ENCODE measurements around the gene SLC26A4. TPM values are rescaled to one million over a fixed set of nuclear protein-coding genes. Genes with fewer than 3 reads are reported as not detected.

The SLC26A4 gene
- total and polyA plus RNA-seq, 7 donors, result 0.08 to 0.94 (median 0.18) TPM

DNA sequence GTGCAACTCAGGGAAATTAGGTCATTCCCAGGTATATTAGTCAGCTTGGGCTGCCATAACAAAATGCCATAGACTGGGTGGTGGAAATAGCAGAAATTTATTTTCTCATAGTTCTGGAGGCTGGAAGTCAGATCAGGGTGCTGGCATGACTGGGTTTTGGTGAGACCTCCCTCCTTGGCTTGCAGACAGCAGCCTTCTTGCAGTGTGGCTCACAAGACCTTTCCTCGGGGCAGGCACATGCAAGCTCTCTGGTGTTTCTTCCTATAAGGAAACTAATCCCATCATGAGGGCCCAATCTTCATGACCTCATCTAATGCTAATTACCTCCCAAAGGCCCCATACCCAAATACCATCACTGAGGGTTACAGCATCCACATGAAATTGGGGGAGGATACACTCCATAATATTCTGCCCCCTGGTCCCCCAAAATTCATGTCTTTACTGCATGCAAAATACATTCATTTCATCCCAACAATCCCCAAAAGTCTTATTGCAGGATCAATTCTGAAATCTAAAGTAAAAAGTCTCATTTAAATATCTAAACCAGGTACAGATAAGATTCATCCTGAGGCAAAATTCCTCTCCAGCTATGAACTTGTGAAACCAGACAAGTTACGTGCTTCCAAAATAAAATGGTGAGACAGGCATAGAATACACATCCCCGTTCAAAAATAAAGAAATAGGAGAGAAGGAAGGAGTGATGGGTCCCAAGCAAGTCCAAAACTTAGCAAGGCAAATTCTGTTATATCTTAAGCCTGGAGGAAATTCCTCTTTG is 65.9 kb downstream of the SLC26A4 start:
- Histone ChIP-seq H3K36me3 (ENCODE audit: insufficient read depth in 1 of 2, low read depth in 1 of 2) (no peaks in the 10 kb centered on the region), H3K4me3 (no peak overlapping the region), H3K4me1 (no peaks in the 10 kb centered on the region), H3K9me3 (no peaks in the 10 kb centered on the region), H3K27me3 (ENCODE audit: insufficient read depth in 3 of 3, low read length in 2 of 3) (peaks cover 0 to 7% (median 0%) of the 10 kb centered on the region in 3 donors), H3K27ac (no peak overlapping the region)
- no peak for DNase-seq
- 68 to 82% (median 70%) methylated on average over 3 of the region's 3 CpGs for WGBS, 3 donors
- intact Hi-C loops (cut with DNase I), result loop anchor here (10.0 kb wide), 2 partner anchors 142 to 522 kb away; partner anchors contain the start of gene BCAP29 (in 1 of the 2)
- TF ChIP-seq, protein P1, sequence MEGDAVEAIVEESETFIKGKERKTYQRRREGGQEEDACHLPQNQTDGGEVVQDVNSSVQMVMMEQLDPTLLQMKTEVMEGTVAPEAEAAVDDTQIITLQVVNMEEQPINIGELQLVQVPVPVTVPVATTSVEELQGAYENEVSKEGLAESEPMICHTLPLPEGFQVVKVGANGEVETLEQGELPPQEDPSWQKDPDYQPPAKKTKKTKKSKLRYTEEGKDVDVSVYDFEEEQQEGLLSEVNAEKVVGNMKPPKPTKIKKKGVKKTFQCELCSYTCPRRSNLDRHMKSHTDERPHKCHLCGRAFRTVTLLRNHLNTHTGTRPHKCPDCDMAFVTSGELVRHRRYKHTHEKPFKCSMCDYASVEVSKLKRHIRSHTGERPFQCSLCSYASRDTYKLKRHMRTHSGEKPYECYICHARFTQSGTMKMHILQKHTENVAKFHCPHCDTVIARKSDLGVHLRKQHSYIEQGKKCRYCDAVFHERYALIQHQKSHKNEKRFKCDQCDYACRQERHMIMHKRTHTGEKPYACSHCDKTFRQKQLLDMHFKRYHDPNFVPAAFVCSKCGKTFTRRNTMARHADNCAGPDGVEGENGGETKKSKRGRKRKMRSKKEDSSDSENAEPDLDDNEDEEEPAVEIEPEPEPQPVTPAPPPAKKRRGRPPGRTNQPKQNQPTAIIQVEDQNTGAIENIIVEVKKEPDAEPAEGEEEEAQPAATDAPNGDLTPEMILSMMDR (IDR thresholded peaks at IDR 0.05), result no peak
- ATAC-seq, result no peak

- Histone ChIP-seq H3K4me3 (no peak overlapping the region), H3K27me3 (ENCODE audit: insufficient read depth in 3 of 3, low read length in 2 of 3) (peaks cover 0 to 7% (median 0%) of the 10 kb centered on the region in 3 donors), H3K27ac (no peak overlapping the region), H3K36me3 (ENCODE audit: insufficient read depth in 1 of 2, low read depth in 1 of 2) (no peaks in the 10 kb centered on the region), H3K4me1 (no peaks in the 10 kb centered on the region), H3K9me3 (no peaks in the 10 kb centered on the region)
- intact Hi-C loops (cut with DNase I), result loop anchor here (10.0 kb wide), 2 partner anchors 143 to 523 kb away; partner anchors contain the start of gene BCAP29 (in 1 of the 2)
- no peak for ATAC-seq
- TF ChIP-seq, protein P1 (IDR thresholded peaks at IDR 0.05), result no peak
- DNase-seq, result no peak
These were observed 67.6 kb downstream of the SLC26A4 start for GRCh38 chr7:107728276-107728675.

DNA sequence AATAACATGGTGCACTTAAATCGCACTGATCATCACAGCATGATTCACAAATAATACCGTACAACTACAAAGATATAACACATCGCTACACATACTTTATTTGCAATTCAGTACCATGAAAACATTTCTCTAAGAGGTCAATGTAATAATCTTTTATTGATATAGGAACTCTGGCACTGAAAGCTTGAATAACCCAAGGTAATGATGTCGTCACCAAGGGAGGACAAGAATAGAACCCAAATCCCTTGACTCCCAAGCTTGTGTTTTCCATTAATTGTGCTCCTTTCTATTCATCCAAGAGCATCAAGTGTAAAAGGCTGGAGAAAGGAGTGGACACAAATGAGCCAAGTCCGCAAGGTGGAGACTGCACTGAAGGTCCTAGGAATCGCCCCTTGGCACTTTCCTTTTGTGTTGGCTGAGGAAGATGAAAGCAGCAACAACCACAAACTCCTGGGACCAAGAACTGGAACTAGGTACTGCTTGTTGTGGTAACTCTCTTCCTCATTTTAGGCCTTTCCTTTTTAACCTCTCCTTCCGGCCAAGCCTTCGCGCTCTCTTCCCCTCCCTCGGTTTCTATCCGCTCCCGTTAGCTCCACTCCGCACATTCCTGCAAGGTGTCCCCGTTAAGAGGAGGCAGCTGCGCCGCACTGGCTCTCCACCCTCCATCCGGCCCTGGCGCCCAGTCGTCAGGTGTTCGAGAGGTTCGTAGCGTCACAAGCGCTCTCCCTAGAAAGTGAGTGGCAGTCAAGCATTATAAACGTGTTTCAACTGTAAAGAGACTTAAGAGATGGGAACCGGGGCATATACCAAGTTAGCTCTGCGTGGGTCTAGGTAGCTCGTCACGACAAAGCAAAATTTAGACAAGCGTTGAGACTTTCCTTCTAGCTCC is 82.3 kb downstream of the SLC26A4 start:
- H3K4me1 ChIP-seq, result peaks cover 33% of the 10 kb centered on the region
- intact Hi-C loops (cut with DNase I), result loop anchor here (1.0 to 10.0 kb wide), 3 partner anchors 132 to 402 kb away; no protein-coding TSS in a partner anchor
- 15 to 16% (median 15%) methylated on average over 29 of the region's 29 CpGs for WGBS, 3 donors

DNA sequence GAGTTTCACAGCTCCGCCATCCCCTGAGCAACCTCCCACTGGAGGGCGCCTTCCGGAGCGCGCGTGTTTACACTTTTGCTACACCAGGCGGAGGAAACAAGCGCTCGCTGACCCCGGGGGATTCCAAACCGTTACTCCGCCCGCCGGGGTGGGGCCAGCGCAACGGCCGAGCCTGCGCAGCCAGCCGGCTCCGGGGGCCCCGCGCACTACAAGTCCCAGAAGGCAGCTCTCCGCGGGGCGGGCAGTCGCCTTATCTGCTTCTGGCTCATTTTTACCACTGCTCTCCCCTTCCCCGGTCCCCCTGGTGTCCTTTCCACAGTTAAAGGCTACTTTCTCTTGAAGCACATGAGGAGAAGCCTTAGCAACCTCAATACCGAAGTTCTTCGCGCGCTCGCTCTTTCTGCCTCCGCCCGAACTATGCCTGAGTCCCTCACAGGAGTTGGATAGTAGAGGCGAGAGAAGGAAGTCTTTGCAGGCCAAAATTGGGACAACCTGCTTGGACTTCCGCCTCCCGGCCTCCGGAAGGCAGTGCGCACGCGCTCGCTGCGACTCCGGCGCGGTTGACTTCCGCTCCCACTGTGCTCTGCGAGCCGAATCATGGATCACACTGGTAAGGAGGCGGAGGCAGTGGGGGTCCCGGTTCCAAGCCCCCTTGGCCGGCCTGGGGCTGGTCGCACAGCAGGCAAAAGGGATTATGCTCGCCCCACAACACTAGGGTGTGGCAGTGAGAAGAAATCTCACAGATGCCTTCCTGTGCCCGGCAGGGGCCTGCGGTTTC is 83.1 kb downstream of the SLC26A4 start, which contains the start of gene CBLL1:
TSS of gene CBLL1 (plus strand) at position 576 of the 778 bp plus-strand sequence. CDS start at position 598, 22 bp downstream.
- H3K4me1 ChIP-seq, result peaks cover 33% of the 10 kb centered on the region
- TF ChIP-seq, protein P1 (IDR thresholded peaks at IDR 0.05), result peak; percentile 77
- 0 to 1% (median 0%) methylated on average over 53 to 56 of the region's 56 CpGs for WGBS, 3 donors
- no peaks in the 10 kb centered on the region for H3K27me3 ChIP-seq (ENCODE audit: insufficient read depth in 3 of 3, low read length in 2 of 3)
- peak within 1 kb of the TSS; percentile 91 for H3K4me3 ChIP-seq
- peak; percentile 98 to 99 (median 98) for ATAC-seq
- H3K27ac ChIP-seq, result peak within 1 kb of the TSS; percentile 93
- DNase-seq, result peak; percentile 98 to 99
- no peaks in the 10 kb centered on the region for H3K9me3 ChIP-seq
- H3K36me3 ChIP-seq (ENCODE audit: insufficient read depth in 1 of 2, low read depth in 1 of 2), result peaks cover 0 to 2% of the 10 kb centered on the region in 2 donors
- intact Hi-C loops (cut with DNase I), result loop anchor here (1.0 to 10.0 kb wide), 3 partner anchors 132 to 401 kb away; no protein-coding TSS in a partner anchor

More for the DNA sequence above, 82.3 kb downstream of the SLC26A4 start:
- Histone ChIP-seq H3K27me3 (ENCODE audit: insufficient read depth in 3 of 3, low read length in 2 of 3) (no peaks in the 10 kb centered on the region), H3K4me3 (peak overlapping the region; percentile 91), H3K27ac (peak overlapping the region; percentile 93), H3K36me3 (ENCODE audit: insufficient read depth in 1 of 2, low read depth in 1 of 2) (no peaks in the 10 kb centered on the region), H3K9me3 (no peaks in the 10 kb centered on the region)
- peak; percentile 54 to 74 for DNase-seq
- TF ChIP-seq, protein P1 (IDR thresholded peaks at IDR 0.05), result no peak
- ATAC-seq, result peak; percentile 44 to 58 (median 52)
